ENCODE data around the gene TBKBP1.
"Not testable (repeated sequence)": the region's sequence is repeated elsewhere in the genome, so short reads cannot be mapped to it uniquely, and the experiment has no call there.

Gene TBKBP1

GRCh38 chr17:47665655-47666054 lies 28.3 kb upstream of the TBKBP1 start:
- DNase-seq (no peak), ATAC-seq (replicated peaks) (no peak)
- Mint-ChIP-seq H3K27me3 (no peaks in the 10 kb centered on the region), H3K4me1 (peaks cover 17 to 32% of the 10 kb centered on the region in 2 donors), H3K36me3 (peaks cover 37 to 40% of the 10 kb centered on the region in 2 donors), H3K27ac (no peak overlapping the region), H3K4me3 (no peak overlapping the region), H3K9me3 (no peaks in the 10 kb centered on the region)

GRCh38 chr17:47669081-47669480 lies 24.9 kb upstream of the TBKBP1 start:
- H3K4me3 Mint-ChIP-seq, result no peak overlapping the region
- no peak overlapping the region for H3K27ac Mint-ChIP-seq
- no peaks in the 10 kb centered on the region for H3K9me3 Mint-ChIP-seq
- ATAC-seq (replicated peaks) (no peak), DNase-seq (no peak)
- H3K27me3 Mint-ChIP-seq, result no peaks in the 10 kb centered on the region
- H3K36me3 Mint-ChIP-seq, result peaks cover 40 to 44% of the 10 kb centered on the region in 2 donors
- peaks cover 10 to 13% of the 10 kb centered on the region in 2 donors for H3K4me1 Mint-ChIP-seq

GRCh38 chr17:47670064-47670463 lies 23.9 kb upstream of the TBKBP1 start:
- DNase-seq (no peak), ATAC-seq (replicated peaks) (no peak)
- H3K27me3 Mint-ChIP-seq, result no peaks in the 10 kb centered on the region
- peaks cover 7% of the 10 kb centered on the region in 2 donors for H3K4me1 Mint-ChIP-seq
- H3K9me3 Mint-ChIP-seq, result no peaks in the 10 kb centered on the region
- no peak overlapping the region for H3K4me3 Mint-ChIP-seq
- H3K27ac Mint-ChIP-seq, result peak overlapping the region; percentile 16
- H3K36me3 Mint-ChIP-seq, result peaks cover 38 to 49% of the 10 kb centered on the region in 2 donors

GRCh38 chr17:47674499-47674898 lies 19.5 kb upstream of the TBKBP1 start:
- peaks cover 34 to 63% of the 10 kb centered on the region in 2 donors for H3K36me3 Mint-ChIP-seq
- peaks cover 4 to 7% of the 10 kb centered on the region in 2 donors for H3K4me1 Mint-ChIP-seq
- peak overlapping the region; percentile 47 for H3K27ac Mint-ChIP-seq
- H3K9me3 Mint-ChIP-seq, result no peaks in the 10 kb centered on the region
- no peaks in the 10 kb centered on the region for H3K27me3 Mint-ChIP-seq
- ATAC-seq (replicated peaks) (no peak), DNase-seq (no peak)
- no peak overlapping the region for H3K4me3 Mint-ChIP-seq

GRCh38 chr17:47675380-47676198 lies 18.4 kb upstream of the TBKBP1 start:
- Mint-ChIP-seq H3K27ac (no peak overlapping the region), H3K4me1 (peaks cover 0 to 2% of the 10 kb centered on the region in 2 donors), H3K36me3 (peaks cover 40 to 63% of the 10 kb centered on the region in 2 donors), H3K27me3 (no peaks in the 10 kb centered on the region), H3K9me3 (no peaks in the 10 kb centered on the region), H3K4me3 (no peak overlapping the region)
- ATAC-seq (replicated peaks) (no peak), DNase-seq (no peak)

GRCh38 chr17:47676199-47676472 lies 17.8 kb upstream of the TBKBP1 start:
- Mint-ChIP-seq H3K9me3 (no peaks in the 10 kb centered on the region), H3K4me1 (peaks cover 0 to 2% of the 10 kb centered on the region in 2 donors), H3K27ac (no peak overlapping the region), H3K36me3 (peaks cover 35 to 63% of the 10 kb centered on the region in 2 donors), H3K27me3 (no peaks in the 10 kb centered on the region), H3K4me3 (no peak overlapping the region)
- ATAC-seq (replicated peaks) (no peak), DNase-seq (no peak)

- Mint-ChIP-seq H3K4me1 (peaks cover 0 to 2% of the 10 kb centered on the region in 2 donors), H3K27ac (no peak overlapping the region), H3K9me3 (no peaks in the 10 kb centered on the region), H3K27me3 (no peaks in the 10 kb centered on the region), H3K36me3 (peaks cover 38 to 62% of the 10 kb centered on the region in 2 donors), H3K4me3 (no peak overlapping the region)
- DNase-seq (no peak), ATAC-seq (replicated peaks) (no peak)
Observed at GRCh38 chr17:47676510-47677165, 17.3 kb upstream of the TBKBP1 start.

- H3K36me3 Mint-ChIP-seq, result peaks cover 49 to 70% of the 10 kb centered on the region in 2 donors
- DNase-seq, result no peak
- no peak overlapping the region for H3K4me3 Mint-ChIP-seq
- no peaks in the 10 kb centered on the region for H3K9me3 Mint-ChIP-seq
- H3K27ac Mint-ChIP-seq, result no peak overlapping the region
- ATAC-seq (replicated peaks), result no peak
- H3K4me1 Mint-ChIP-seq, result peaks cover 0 to 3% of the 10 kb centered on the region in 2 donors
- H3K27me3 Mint-ChIP-seq, result no peaks in the 10 kb centered on the region
Observed at GRCh38 chr17:47678196-47678595, 15.8 kb upstream of the TBKBP1 start.

GRCh38 chr17:47682138-47682537 lies 11.8 kb upstream of the TBKBP1 start:
- H3K4me3 Mint-ChIP-seq, result no peak overlapping the region
- DNase-seq (no peak), ATAC-seq (replicated peaks) (no peak)
- no peaks in the 10 kb centered on the region for H3K27me3 Mint-ChIP-seq
- peak overlapping the region; percentile 59 for H3K27ac Mint-ChIP-seq
- peaks cover 46 to 58% of the 10 kb centered on the region in 2 donors for H3K36me3 Mint-ChIP-seq
- peaks cover 4 to 8% of the 10 kb centered on the region in 2 donors for H3K4me1 Mint-ChIP-seq
- no peaks in the 10 kb centered on the region for H3K9me3 Mint-ChIP-seq

GRCh38 chr17:47682727-47683126 lies 11.2 kb upstream of the TBKBP1 start:
- not testable (repeated sequence) for ATAC-seq (replicated peaks)
- Mint-ChIP-seq H3K36me3 (peaks cover 42 to 52% of the 10 kb centered on the region in 2 donors), H3K27ac (peak overlapping the region; percentile 34)

GRCh38 chr17:47684025-47684424 lies 9.9 kb upstream of the TBKBP1 start:
- H3K4me1 Mint-ChIP-seq, result peaks cover 4 to 8% of the 10 kb centered on the region in 2 donors
- no peaks in the 10 kb centered on the region for H3K27me3 Mint-ChIP-seq
- H3K9me3 Mint-ChIP-seq, result no peaks in the 10 kb centered on the region
- H3K36me3 Mint-ChIP-seq, result peaks cover 42 to 46% of the 10 kb centered on the region in 2 donors
- ATAC-seq (replicated peaks), result peak; percentile 5 to 14
- DNase-seq, result no peak
- H3K27ac Mint-ChIP-seq, result peak overlapping the region; percentile 51
- no peak overlapping the region for H3K4me3 Mint-ChIP-seq

More at GRCh38 chr17:47682727-47683126, 11.2 kb upstream of the TBKBP1 start:
- not testable (repeated sequence) for H3K9me3 Mint-ChIP-seq, DNase-seq, H3K4me1 Mint-ChIP-seq, H3K27me3 Mint-ChIP-seq, H3K4me3 Mint-ChIP-seq

- Mint-ChIP-seq H3K27ac (no peak overlapping the region), H3K27me3 (no peaks in the 10 kb centered on the region), H3K4me1 (peaks cover 4 to 8% of the 10 kb centered on the region in 2 donors), H3K4me3 (no peak overlapping the region), H3K36me3 (peaks cover 41 to 46% of the 10 kb centered on the region in 2 donors), H3K9me3 (no peaks in the 10 kb centered on the region)
- DNase-seq (no peak), ATAC-seq (replicated peaks) (peak; percentile 10 to 14)
Observed at GRCh38 chr17:47684535-47685193, 9.3 kb upstream of the TBKBP1 start.

- no peak for ATAC-seq (replicated peaks)
- Mint-ChIP-seq H3K4me3 (no peak overlapping the region), H3K4me1 (peaks cover 4 to 9% of the 10 kb centered on the region in 2 donors), H3K27me3 (no peaks in the 10 kb centered on the region), H3K9me3 (no peaks in the 10 kb centered on the region), H3K27ac (peak overlapping the region; percentile 69), H3K36me3 (peaks cover 31 to 36% of the 10 kb centered on the region in 2 donors)
- no peak for DNase-seq
Observed at GRCh38 chr17:47685556-47686275, 8.2 kb upstream of the TBKBP1 start.

GRCh38 chr17:47686276-47686635 lies 7.7 kb upstream of the TBKBP1 start:
- Mint-ChIP-seq H3K27me3 (no peaks in the 10 kb centered on the region), H3K4me3 (no peak overlapping the region), H3K9me3 (no peaks in the 10 kb centered on the region), H3K27ac (peak overlapping the region; percentile 69), H3K4me1 (peaks cover 4 to 9% of the 10 kb centered on the region in 2 donors), H3K36me3 (peaks cover 29 to 33% of the 10 kb centered on the region in 2 donors)
- DNase-seq, result no peak
- no peak for ATAC-seq (replicated peaks)

All from stimulated activated naive B cell treated with anti-CD40 and anti-IgM and Interleukin-4, amounts not matched to agents 10 μg/mL and 1 μg/mL and 100 μg/mL, for 72 hours (primary cell).